Trophoblast cell (in vitro differentiated cells and primary cell): ENCODE data around the gene NABP1.

ENCODE experiments used
- DNase-seq, 2 donors: peaks; one replicate each; pipeline ENCODE4 v3.0.0-alpha.2; 2016
- H2AFZ ChIP-seq: 2 replicates; pipeline ENCODE4 v1.6.1; 2013; ENCODE audit warnings: low read length, moderate library complexity, mild to moderate bottlenecking; ENCODE audit not compliant: insufficient read depth, poor library complexity
- H2AK5ac ChIP-seq: 2 replicates; pipeline ENCODE4 v1.6.1; 2013; ENCODE audit warnings: mild to moderate bottlenecking, low read length
- H2BK120ac ChIP-seq: 2 replicates; pipeline ENCODE4 v1.6.1; 2013; ENCODE audit warnings: low read length, mild to moderate bottlenecking, moderate library complexity; ENCODE audit not compliant: insufficient read depth, poor library complexity
- H2BK12ac ChIP-seq: 2 replicates; pipeline ENCODE4 v1.6.1; 2013; ENCODE audit warnings: mild to moderate bottlenecking, low read length, moderate library complexity
- H2BK5ac ChIP-seq: 2 replicates; pipeline ENCODE4 v1.6.1; 2013; ENCODE audit warnings: low read length, low read depth, moderate library complexity, mild to moderate bottlenecking; ENCODE audit not compliant: poor library complexity
- H3K14ac ChIP-seq: 2 replicates; pipeline ENCODE4 v1.6.1; 2013; ENCODE audit warnings: mild to moderate bottlenecking, low read length
- H3K18ac ChIP-seq: 2 replicates; pipeline ENCODE4 v1.6.1; 2013; ENCODE audit warnings: mild to moderate bottlenecking, low read length
- H3K23ac ChIP-seq: 2 replicates; pipeline ENCODE4 v1.6.1; 2013; ENCODE audit warnings: low read length
- H3K27ac ChIP-seq: 2 replicates; pipeline ENCODE4 v1.5.1; 2013; ENCODE audit warnings: low read depth, mild to moderate bottlenecking, inconsistent platforms, low read length, moderate library complexity
- H3K27me3 ChIP-seq: 2 replicates; pipeline ENCODE4 v1.6.1; 2013; ENCODE audit warnings: inconsistent platforms, mild to moderate bottlenecking, low read length, moderate library complexity; ENCODE audit not compliant: insufficient read depth
- H3K36me3 ChIP-seq, 2 experiments: 1 replicate in 1 of 2; 2 replicates in 1 of 2; pipeline ENCODE4 v1.6.1; 2013; ENCODE audit warnings: low read length in 2 of 2, mild to moderate bottlenecking in 2 of 2, moderate library complexity in 1 of 2; ENCODE audit not compliant: insufficient read depth in 2 of 2, control insufficient read depth in 1 of 2
- H3K4ac ChIP-seq: 2 replicates; pipeline ENCODE4 v1.6.1; 2013; ENCODE audit warnings: low read depth, mild to moderate bottlenecking, low read length, moderate library complexity
- H3K4me1 ChIP-seq, 2 experiments: 1 replicate in 1 of 2; 2 replicates in 1 of 2; pipeline ENCODE4 v1.6.1; 2013; ENCODE audit warnings: low read length in 2 of 2, mild to moderate bottlenecking in 2 of 2, moderate library complexity in 1 of 2; ENCODE audit not compliant: insufficient read depth in 2 of 2, control insufficient read depth in 1 of 2
- H3K4me2 ChIP-seq: 2 replicates; pipeline ENCODE4 v1.6.1; 2013; ENCODE audit warnings: inconsistent platforms, mild to moderate bottlenecking, low read length, moderate library complexity
- H3K4me3 ChIP-seq: 2 replicates; pipeline ENCODE4 v1.5.1; 2013; ENCODE audit warnings: mild to moderate bottlenecking, low read depth, low read length, inconsistent platforms
- H3K79me1 ChIP-seq: one replicate; pipeline ENCODE4 v1.6.1; 2013; ENCODE audit warnings: low read length
- H3K79me2 ChIP-seq: 2 replicates; pipeline ENCODE4 v1.6.1; 2013; ENCODE audit warnings: low read length, mild to moderate bottlenecking; ENCODE audit not compliant: control insufficient read depth, insufficient read depth, poor library complexity
- H3K9ac ChIP-seq: 2 replicates; pipeline ENCODE4 v1.6.1; 2013; ENCODE audit warnings: mild to moderate bottlenecking, low read length
- H3K9me3 ChIP-seq: 2 replicates; pipeline ENCODE4 v1.6.1; 2013; ENCODE audit warnings: low read depth, mild to moderate bottlenecking, control low read depth, inconsistent platforms, low read length; ENCODE audit not compliant: insufficient read depth
- H4K12ac ChIP-seq: 2 replicates; pipeline ENCODE4 v1.6.1; 2013; ENCODE audit warnings: low read depth, mild to moderate bottlenecking, low read length, moderate library complexity
- H4K8ac ChIP-seq: 2 replicates; pipeline ENCODE4 v1.6.1; 2013; ENCODE audit warnings: low read depth, mild to moderate bottlenecking, low read length, moderate library complexity
- H4K91ac ChIP-seq: one replicate; pipeline ENCODE4 v1.6.1; 2013; ENCODE audit warnings: low read depth, mild to moderate bottlenecking, low read length, moderate library complexity
- WGBS: extraction: QIAGEN DNeasy Blood & Tissue Kit; methylation state at CpG from one replicate; pipeline ENCODE4 v1.1.7; 2013; ENCODE audit warnings: missing lambda C conversion rate; ENCODE audit not compliant: insufficient read length, insufficient coverage; ENCODE audit errors: extremely low coverage; 5-methylcytosine and 5-hydroxymethylcytosine counted together

Gene NABP1

GRCh38 chr2:191705084-191705483 is 27.1 kb downstream of the NABP1 start:
- no peak overlapping the region for H2AFZ ChIP-seq
- no peak overlapping the region for H2BK5ac ChIP-seq
- no peak overlapping the region for H3K18ac ChIP-seq
- H2BK12ac ChIP-seq, result no peak overlapping the region
- no peak overlapping the region for H2AK5ac ChIP-seq
- H4K91ac ChIP-seq, result no peak overlapping the region
- no peaks in the 10 kb centered on the region for H3K79me2 ChIP-seq
- no peak overlapping the region for H3K4me2 ChIP-seq
- no peak overlapping the region for H3K14ac ChIP-seq
- H4K12ac ChIP-seq, result no peak overlapping the region
- no peak overlapping the region for H3K27ac ChIP-seq
- H3K79me1 ChIP-seq, result no peaks in the 10 kb centered on the region
- no peak overlapping the region for H4K8ac ChIP-seq
- WGBS, result no CpG with 5 or more reads among the region's 4 CpGs
- H3K4me1 ChIP-seq, result no peaks in the 10 kb centered on the region
- no peak overlapping the region for H3K4ac ChIP-seq
- H3K36me3 ChIP-seq, result no peaks in the 10 kb centered on the region
- H3K4me3 ChIP-seq, result no peak overlapping the region
- H2BK120ac ChIP-seq, result no peak overlapping the region
- DNase-seq, result no peak
- no peak overlapping the region for H3K23ac ChIP-seq
- no peak overlapping the region for H3K9ac ChIP-seq
- H3K9me3 ChIP-seq, result no peaks in the 10 kb centered on the region
- H3K27me3 ChIP-seq, result no peaks in the 10 kb centered on the region

GRCh38 chr2:191705701-191706100 is 27.8 kb downstream of the NABP1 start:
- Histone ChIP-seq H2AK5ac (no peak overlapping the region), H2BK12ac (no peak overlapping the region), H2AFZ (no peak overlapping the region), H3K79me2 (no peaks in the 10 kb centered on the region), H4K12ac (no peak overlapping the region), H3K9me3 (no peaks in the 10 kb centered on the region), H3K9ac (no peak overlapping the region), H3K4me1 (no peaks in the 10 kb centered on the region), H3K18ac (no peak overlapping the region), H3K14ac (no peak overlapping the region), H2BK5ac (no peak overlapping the region), H2BK120ac (no peak overlapping the region), H3K36me3 (no peaks in the 10 kb centered on the region), H4K8ac (no peak overlapping the region), H3K4me2 (no peak overlapping the region), H3K27me3 (no peaks in the 10 kb centered on the region), H3K79me1 (no peaks in the 10 kb centered on the region), H4K91ac (no peak overlapping the region), H3K4me3 (no peak overlapping the region), H3K23ac (no peak overlapping the region), H3K27ac (no peak overlapping the region), H3K4ac (no peak overlapping the region)
- DNase-seq, result no peak
- no CpG with 5 or more reads among the region's 1 CpG for WGBS

- no peaks in the 10 kb centered on the region for H3K9me3 ChIP-seq
- H3K36me3 ChIP-seq, result no peaks in the 10 kb centered on the region
- H4K91ac ChIP-seq, result no peak overlapping the region
- no peak overlapping the region for H2BK12ac ChIP-seq
- no peak overlapping the region for H2BK5ac ChIP-seq
- H4K8ac ChIP-seq, result no peak overlapping the region
- no peak overlapping the region for H3K4ac ChIP-seq
- no peak overlapping the region for H3K14ac ChIP-seq
- DNase-seq, result no peak
- no peak overlapping the region for H2AK5ac ChIP-seq
- no peak overlapping the region for H3K27ac ChIP-seq
- no peaks in the 10 kb centered on the region for H3K4me1 ChIP-seq
- no peak overlapping the region for H2AFZ ChIP-seq
- no peaks in the 10 kb centered on the region for H3K79me1 ChIP-seq
- H3K9ac ChIP-seq, result no peak overlapping the region
- H3K4me3 ChIP-seq, result no peak overlapping the region
- H3K18ac ChIP-seq, result no peak overlapping the region
- no peak overlapping the region for H3K4me2 ChIP-seq
- WGBS, result no CpG with 5 or more reads among the region's 2 CpGs
- H3K79me2 ChIP-seq, result no peaks in the 10 kb centered on the region
- H3K23ac ChIP-seq, result no peak overlapping the region
- no peak overlapping the region for H4K12ac ChIP-seq
- H3K27me3 ChIP-seq, result no peaks in the 10 kb centered on the region
- no peak overlapping the region for H2BK120ac ChIP-seq
These were observed 28.9 kb downstream of the NABP1 start for GRCh38 chr2:191706791-191707190.

GRCh38 chr2:191707542-191707941 is 29.6 kb downstream of the NABP1 start:
- no CpG with 5 or more reads among the region's 2 CpGs for WGBS
- H3K9me3 ChIP-seq, result no peaks in the 10 kb centered on the region
- H3K4me1 ChIP-seq, result no peaks in the 10 kb centered on the region
- no peak overlapping the region for H3K4me3 ChIP-seq
- no peak overlapping the region for H4K8ac ChIP-seq
- H3K27ac ChIP-seq, result no peak overlapping the region
- H4K12ac ChIP-seq, result no peak overlapping the region
- no peak overlapping the region for H3K14ac ChIP-seq
- H3K4ac ChIP-seq, result no peak overlapping the region
- H4K91ac ChIP-seq, result no peak overlapping the region
- H2BK5ac ChIP-seq, result no peak overlapping the region
- no peak overlapping the region for H2BK12ac ChIP-seq
- H3K79me2 ChIP-seq, result no peaks in the 10 kb centered on the region
- H3K4me2 ChIP-seq, result no peak overlapping the region
- no peak overlapping the region for H3K9ac ChIP-seq
- no peak overlapping the region for H3K18ac ChIP-seq
- H3K27me3 ChIP-seq, result no peaks in the 10 kb centered on the region
- H3K79me1 ChIP-seq, result no peaks in the 10 kb centered on the region
- H3K23ac ChIP-seq, result no peak overlapping the region
- no peak overlapping the region for H2AK5ac ChIP-seq
- no peak overlapping the region for H2BK120ac ChIP-seq
- no peak overlapping the region for H2AFZ ChIP-seq
- no peaks in the 10 kb centered on the region for H3K36me3 ChIP-seq
- DNase-seq, result no peak
